BJ (cell line): Measurements from ENCODE around the gene STK17A. TPM values are rescaled to one million over a fixed set of nuclear protein-coding genes. Genes with fewer than 3 reads are reported as not detected.

Experiments
- CTCF ChIA-PET: fragments of 350-600 bp; formaldehyde crosslinking; extraction: SDS; loops from one replicate; lab custom pipeline; 2021; ENCODE audit warnings: antibody characterized with exemption, inconsistent platforms; lab: Yijun Ruan, JAX
- POLR2A ChIA-PET: fragments of 300-600 bp; sonication (Branson Sonifier 250); formaldehyde crosslinking; extraction: SDS; loops from one replicate; lab custom pipeline; 2021; ENCODE audit warnings: antibody characterized with exemption; lab: Charles Lee
- DNase-seq: peaks from one replicate; pipeline ENCODE4 v3.0.0-alpha.2; 2011; ENCODE audit warnings: low read depth
- H3K27me3 ChIP-seq: 2 replicates; pipeline ENCODE4 v1.6.0; 2011; ENCODE audit warnings: low read length; ENCODE audit not compliant: control insufficient read depth, insufficient read depth
- H3K36me3 ChIP-seq: 2 replicates; pipeline ENCODE4 v1.5.1; 2011; ENCODE audit warnings: low read length; ENCODE audit not compliant: control insufficient read depth, insufficient read depth
- H3K4me3 ChIP-seq: 2 replicates; pipeline ENCODE4 v1.5.1; 2011; ENCODE audit warnings: low read depth, mild to moderate bottlenecking, control low read depth, low read length
- polyA plus RNA-seq: library from polyadenylated mRNA; depleted of rRNA; stranded (reverse); fragments of >200 nt; gene quantifications from 2 replicates; pipeline ENCODE4 v1.2.3, GENCODE V29; 2011
- TF ChIP-seq, protein P1 (sequence below): IDR thresholded peaks from 2 replicates; pipeline ENCODE4 v1.5.1; 2011; ENCODE audit warnings: low read depth, mild to moderate bottlenecking, control low read depth, inconsistent platforms, low read length, moderate library complexity; ENCODE audit not compliant: insufficient read depth

Gene STK17A
- polyA plus RNA-seq, 1 experiment: 12.3 TPM

GRCh38 chr7:43639858-43640491 is 57.1 kb downstream of the STK17A start:
- no peak overlapping the region for H3K4me3 ChIP-seq
- no peak for DNase-seq
- POLR2A ChIA-PET: interaction anchor here (0.5 kb wide), 1 partner anchor 14 kb away, joined by 3 read pairs; no protein-coding TSS in a partner anchor

DNA sequence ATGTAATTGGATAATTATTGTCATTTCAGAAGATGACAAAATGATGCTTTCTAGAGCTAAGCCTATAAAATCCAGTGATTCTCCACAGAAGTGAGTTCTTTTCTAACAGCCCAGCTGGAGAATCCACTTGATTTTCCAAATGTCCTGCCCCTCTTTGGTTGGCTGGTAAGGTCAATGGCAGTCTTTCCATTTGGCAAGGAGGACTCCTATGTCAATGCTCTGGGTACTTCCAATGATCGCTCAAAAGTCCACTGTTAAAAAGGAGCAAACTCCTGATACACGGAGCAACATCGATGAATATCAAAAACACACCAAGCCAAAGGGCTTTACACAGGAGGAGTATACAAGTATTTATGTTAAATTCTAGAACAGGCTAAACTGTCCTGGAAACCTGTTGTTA is 57.8 kb downstream of the STK17A start:
- no peak overlapping the region for H3K4me3 ChIP-seq
- H3K27me3 ChIP-seq: no peaks in the 10 kb centered on the region
- POLR2A ChIA-PET: no interaction called here
- DNase-seq: no peak
- TF ChIP-seq, protein P1, sequence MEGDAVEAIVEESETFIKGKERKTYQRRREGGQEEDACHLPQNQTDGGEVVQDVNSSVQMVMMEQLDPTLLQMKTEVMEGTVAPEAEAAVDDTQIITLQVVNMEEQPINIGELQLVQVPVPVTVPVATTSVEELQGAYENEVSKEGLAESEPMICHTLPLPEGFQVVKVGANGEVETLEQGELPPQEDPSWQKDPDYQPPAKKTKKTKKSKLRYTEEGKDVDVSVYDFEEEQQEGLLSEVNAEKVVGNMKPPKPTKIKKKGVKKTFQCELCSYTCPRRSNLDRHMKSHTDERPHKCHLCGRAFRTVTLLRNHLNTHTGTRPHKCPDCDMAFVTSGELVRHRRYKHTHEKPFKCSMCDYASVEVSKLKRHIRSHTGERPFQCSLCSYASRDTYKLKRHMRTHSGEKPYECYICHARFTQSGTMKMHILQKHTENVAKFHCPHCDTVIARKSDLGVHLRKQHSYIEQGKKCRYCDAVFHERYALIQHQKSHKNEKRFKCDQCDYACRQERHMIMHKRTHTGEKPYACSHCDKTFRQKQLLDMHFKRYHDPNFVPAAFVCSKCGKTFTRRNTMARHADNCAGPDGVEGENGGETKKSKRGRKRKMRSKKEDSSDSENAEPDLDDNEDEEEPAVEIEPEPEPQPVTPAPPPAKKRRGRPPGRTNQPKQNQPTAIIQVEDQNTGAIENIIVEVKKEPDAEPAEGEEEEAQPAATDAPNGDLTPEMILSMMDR: no peak
- peaks cover 19% of the 10 kb centered on the region for H3K36me3 ChIP-seq
- CTCF ChIA-PET: interaction anchor here (0.6 to 2.2 kb wide), 4 partner anchors 53 to 253 kb away, joined by 3 to 13 read pairs (median 3); partner anchors contain the start of gene STK17A

More at GRCh38 chr7:43639858-43640491, 57.1 kb downstream of the STK17A start:
- CTCF ChIA-PET: interaction anchor here (1.0 to 2.2 kb wide), 3 partner anchors 54 to 59 kb away, joined by 3 to 13 read pairs (median 3); partner anchors contain the start of gene STK17A
- TF ChIP-seq, protein P1: no peak
- Histone ChIP-seq H3K27me3 (no peaks in the 10 kb centered on the region), H3K36me3 (peaks cover 19% of the 10 kb centered on the region)

DNA sequence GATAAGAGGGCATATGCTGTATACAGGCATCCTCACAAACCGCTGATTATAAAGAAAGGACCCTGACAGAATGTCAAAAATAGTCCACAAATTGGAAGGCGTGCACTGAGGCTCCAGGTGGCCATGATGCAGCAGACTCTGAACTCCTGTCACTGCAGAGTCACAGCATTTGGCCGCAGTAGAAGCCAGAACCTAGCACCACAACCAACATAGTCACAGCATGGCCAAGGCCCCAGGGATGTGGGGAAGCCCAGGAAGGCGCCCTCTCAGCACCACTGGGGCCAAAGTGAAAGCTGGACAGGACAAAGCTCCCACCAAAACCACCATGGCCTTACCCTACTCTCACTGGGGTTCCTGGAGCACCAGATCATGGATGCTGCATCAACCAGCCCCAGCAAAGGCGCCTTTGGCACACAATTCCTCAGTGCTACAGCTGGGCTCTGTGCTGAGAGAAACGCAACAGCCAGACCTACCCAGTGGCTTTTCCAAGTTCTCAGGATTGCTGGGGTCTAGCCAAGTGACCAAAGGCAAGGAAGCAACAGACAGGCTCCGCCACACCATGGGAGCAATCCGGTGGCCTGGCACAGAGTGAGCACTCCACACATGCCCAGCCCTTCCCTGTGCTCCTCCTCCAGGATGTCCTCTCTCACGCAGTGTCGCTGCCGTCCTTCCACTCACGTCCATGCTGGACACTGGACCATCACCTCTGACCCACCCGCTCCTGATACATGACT is 60.2 kb downstream of the STK17A start:
- H3K36me3 ChIP-seq: peaks cover 19% of the 10 kb centered on the region
- H3K27me3 ChIP-seq: no peaks in the 10 kb centered on the region
- DNase-seq: no peak
- ChIA-PET POLR2A (no interaction called here), CTCF (interaction anchor here (11.3 kb wide), 1 partner anchor 59 kb away, joined by 95 read pairs; the partner anchor contains the start of gene STK17A)
- no peak overlapping the region for H3K4me3 ChIP-seq
- TF ChIP-seq, protein P1: no peak

DNA sequence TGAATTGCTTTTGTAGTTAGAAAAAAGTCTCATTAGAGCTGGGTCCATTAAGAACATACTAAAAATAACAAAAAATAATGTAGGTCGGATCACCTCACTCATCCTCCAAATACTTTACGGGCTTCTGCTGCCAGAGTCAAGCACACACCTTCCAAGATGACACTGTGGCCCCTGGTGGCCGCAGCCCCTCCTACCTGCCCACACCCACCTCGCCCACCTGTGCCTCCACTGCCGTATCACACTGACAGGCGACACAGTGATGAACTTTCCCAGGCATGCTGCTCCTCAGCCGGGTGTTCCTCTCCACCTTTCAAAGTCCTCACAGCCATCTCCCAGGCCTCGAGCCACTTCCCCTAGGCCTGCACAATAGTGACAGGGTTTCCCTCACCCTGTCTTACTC is 60.9 kb downstream of the STK17A start:
- H3K4me3 ChIP-seq: no peak overlapping the region
- H3K27me3 ChIP-seq: no peaks in the 10 kb centered on the region
- TF ChIP-seq, protein P1: no peak
- DNase-seq: no peak
- H3K36me3 ChIP-seq: peaks cover 19% of the 10 kb centered on the region
- ChIA-PET POLR2A (no interaction called here), CTCF (interaction anchor here (11.3 kb wide), 1 partner anchor 60 kb away, joined by 95 read pairs; the partner anchor contains the start of gene STK17A)

- H3K4me3 ChIP-seq: no peak overlapping the region
- POLR2A ChIA-PET: no interaction called here
Observed at GRCh38 chr7:43645699-43646226, 62.9 kb downstream of the STK17A start.

More at GRCh38 chr7:43645699-43646226, 62.9 kb downstream of the STK17A start:
- TF ChIP-seq, protein P1: no peak
- CTCF ChIA-PET: interaction anchor here (0.6 to 11.3 kb wide), 4 partner anchors 54 to 193 kb away, joined by 3 to 95 read pairs (median 8); partner anchors contain the start of gene STK17A
- no peak for DNase-seq
- Histone ChIP-seq H3K36me3 (peaks cover 14% of the 10 kb centered on the region), H3K27me3 (no peaks in the 10 kb centered on the region)
